SJCRH30 (cell line): ENCODE measurements around the gene NRP2. TPM values are rescaled to one million over a fixed set of nuclear protein-coding genes. Genes with fewer than 3 reads are reported as not detected.

Experiments used
- DNase-seq, 2 experiments: peaks; one replicate each; pipeline ENCODE4 v3.0.0-alpha.2; 2015 to 2020
- H3K27ac ChIP-seq: fragments of 250-450 bp; sonication (Bioruptor Pico); 2 replicates; pipeline ENCODE4 v1.5.1; 2020; ENCODE audit warnings: mild to moderate bottlenecking, moderate library complexity
- H3K27me3 ChIP-seq: fragments of 250-450 bp; sonication (Bioruptor Pico); 2 replicates; pipeline ENCODE4 v1.5.1; 2020; ENCODE audit warnings: mild to moderate bottlenecking, moderate library complexity
- H3K36me3 ChIP-seq: fragments of 250-450 bp; sonication (Bioruptor Pico); 2 replicates; pipeline ENCODE4 v1.5.1; 2020; ENCODE audit warnings: mild to moderate bottlenecking, moderate library complexity
- H3K4me1 ChIP-seq: fragments of 250-450 bp; sonication (Bioruptor Pico); 2 replicates; pipeline ENCODE4 v1.5.1; 2020; ENCODE audit warnings: mild to moderate bottlenecking, moderate library complexity
- H3K4me3 ChIP-seq: fragments of 250-450 bp; sonication (Bioruptor Pico); 2 replicates; pipeline ENCODE4 v1.5.1; 2020; ENCODE audit warnings: mild to moderate bottlenecking, moderate library complexity
- H3K9me3 ChIP-seq: fragments of 250-450 bp; sonication (Bioruptor Pico); replicated peaks from 2 replicates; pipeline ENCODE4 v1.5.1; 2020; ENCODE audit warnings: mild to moderate bottlenecking, moderate library complexity
- total RNA-seq: library from RNA; depleted of rRNA; stranded (reverse); fragments of >200 nt; shearing (Covaris generic); gene quantifications from 2 replicates; pipeline ENCODE4 v1.2.3, GENCODE V29; 2014

NRP2 gene
- total RNA-seq, 1 experiment from 2014 or later: 76.4 TPM

GRCh38 chr2:205834796-205835195, 152.5 kb downstream of the NRP2 start:
- no peak for DNase-seq

GRCh38 chr2:205835251-205835791, 153.0 kb downstream of the NRP2 start:
- Histone ChIP-seq H3K9me3 (peaks cover 4% of the 10 kb centered on the region; the same call in 1 of the 2 replicates), H3K4me3 (no peak overlapping the region), H3K36me3 (no peaks in the 10 kb centered on the region), H3K27ac (no peak overlapping the region), H3K27me3 (no peaks in the 10 kb centered on the region), H3K4me1 (0 out of 2 replicates have a peak, but pooled peaks cover 2% of the 10 kb centered on the region)
- no peak for DNase-seq

More at GRCh38 chr2:205834796-205835195, 152.5 kb downstream of the NRP2 start:
- no peak overlapping the region for H3K4me3 ChIP-seq
- H3K27ac ChIP-seq: no peak overlapping the region
- no peaks in the 10 kb centered on the region for H3K36me3 ChIP-seq
- H3K27me3 ChIP-seq: no peaks in the 10 kb centered on the region
- H3K4me1 ChIP-seq: 0 out of 2 replicates have a peak, but pooled peaks cover 2% of the 10 kb centered on the region
- H3K9me3 ChIP-seq: peaks cover 4% of the 10 kb centered on the region; the same call in 1 of the 2 replicates

- H3K4me3 ChIP-seq: no peak overlapping the region
- no peak overlapping the region for H3K27ac ChIP-seq
- peaks cover 4% of the 10 kb centered on the region; the same call in 1 of the 2 replicates for H3K9me3 ChIP-seq
- no peak for DNase-seq
- H3K27me3 ChIP-seq: no peaks in the 10 kb centered on the region
- 0 out of 2 replicates have a peak, but pooled peaks cover 2% of the 10 kb centered on the region for H3K4me1 ChIP-seq
- no peaks in the 10 kb centered on the region for H3K36me3 ChIP-seq
Measured at GRCh38 chr2:205835923-205836322, 153.6 kb downstream of the NRP2 start.

- H3K4me3 ChIP-seq: no peak overlapping the region
- H3K9me3 ChIP-seq: peaks cover 4% of the 10 kb centered on the region; the same call in 1 of the 2 replicates
- no peaks in the 10 kb centered on the region for H3K27me3 ChIP-seq
- no peak for DNase-seq
- H3K4me1 ChIP-seq: 0 out of 2 replicates have a peak, but pooled peaks cover 2% of the 10 kb centered on the region
- no peaks in the 10 kb centered on the region for H3K36me3 ChIP-seq
- H3K27ac ChIP-seq: no peak overlapping the region
Measured at GRCh38 chr2:205836477-205837221, 154.3 kb downstream of the NRP2 start.

GRCh38 chr2:205837663-205838062, 155.4 kb downstream of the NRP2 start:
- H3K36me3 ChIP-seq: no peaks in the 10 kb centered on the region
- no peak overlapping the region for H3K4me3 ChIP-seq
- H3K9me3 ChIP-seq: peaks cover 4% of the 10 kb centered on the region; the same call in 1 of the 2 replicates
- no peak overlapping the region for H3K27ac ChIP-seq
- no peak for DNase-seq
- no peaks in the 10 kb centered on the region for H3K27me3 ChIP-seq
- H3K4me1 ChIP-seq: 0 out of 2 replicates have a peak, but pooled peaks cover 2% of the 10 kb centered on the region

GRCh38 chr2:205845446-205845845, 163.1 kb downstream of the NRP2 start:
- DNase-seq: no peak
- no peaks in the 10 kb centered on the region for H3K36me3 ChIP-seq
- no peak overlapping the region for H3K27ac ChIP-seq
- peaks cover 17% of the 10 kb centered on the region for H3K4me1 ChIP-seq
- no peaks in the 10 kb centered on the region for H3K27me3 ChIP-seq
- H3K9me3 ChIP-seq: no peaks in the 10 kb centered on the region; the same call in 1 of the 2 replicates
- H3K4me3 ChIP-seq: no peak overlapping the region
